Measurements from ENCODE around the gene ARHGAP20.
A peak's percentile ranks its signal among the peaks of the same experiment; 100 is the strongest.

Gene ARHGAP20

GRCh38 chr11:110759972-110760381, 47.7 kb upstream of the ARHGAP20 start (continued):
- TF ChIP-seq ATF2 (tag by site-specific recombination; IDR thresholded peaks at IDR 0.05; ENCODE audit: low read depth) (no peak), ZNF670 (tag by site-specific recombination; IDR thresholded peaks at IDR 0.05; ENCODE audit: low read depth) (no peak), ZSCAN5A (tag by site-specific recombination; IDR thresholded peaks at IDR 0.05) (no peak), KLF17 (tag by site-specific recombination; IDR thresholded peaks at IDR 0.05) (no peak), KLF10 (tag by site-specific recombination; IDR thresholded peaks at IDR 0.05) (no peak), ZNF555 (tag by site-specific recombination; conservative IDR thresholded peaks at IDR 0.05) (no peak), ZNF692 (tag by site-specific recombination; IDR thresholded peaks at IDR 0.05) (no peak), ZNF398 (tag by site-specific recombination; IDR thresholded peaks at IDR 0.05) (no peak), KLF1 (tag by site-specific recombination; IDR thresholded peaks at IDR 0.05) (no peak), SP7 (tag by site-specific recombination; IDR thresholded peaks at IDR 0.05) (no peak), GLIS2 (tag by site-specific recombination; IDR thresholded peaks at IDR 0.05) (peak; percentile 28; the same call in 1 of the 2 replicates), INSM2 (tag by site-specific recombination; IDR thresholded peaks at IDR 0.05) (no peak), ZNF174 (tag by site-specific recombination; IDR thresholded peaks at IDR 0.05) (no peak), ZNF571 (tag by site-specific recombination; IDR thresholded peaks at IDR 0.05) (no peak), GLIS1 (tag by site-specific recombination; IDR thresholded peaks at IDR 0.05) (peak; percentile 43; the same call in 1 of the 2 replicates), ZNF280C (tag by site-specific recombination; IDR thresholded peaks at IDR 0.05) (no peak), WT1 (tag by site-specific recombination; IDR thresholded peaks at IDR 0.05) (peak; percentile 67), PRDM4 (tag by site-specific recombination; IDR thresholded peaks at IDR 0.05) (peak; percentile 62; the same call in 1 of the 2 replicates), KLF8 (tag by site-specific recombination; IDR thresholded peaks at IDR 0.05) (no peak), ZBTB48 (tag by site-specific recombination; IDR thresholded peaks at IDR 0.05) (0 out of 2 replicates have a peak, but pooled peaks have one; percentile 26), ZBTB44 (tag by site-specific recombination; IDR thresholded peaks at IDR 0.05) (no peak), ZFP69B (tag by site-specific recombination; IDR thresholded peaks at IDR 0.05) (no peak), ZNF10 (tag by site-specific recombination; IDR thresholded peaks at IDR 0.05) (no peak), ZNF776 (tag by site-specific recombination; IDR thresholded peaks at IDR 0.05; ENCODE audit: borderline replicate concordance) (no peak), SCRT2 (tag by site-specific recombination; IDR thresholded peaks at IDR 0.05) (no peak)
